Adrenal gland (tissue), 5 donors: Measurements from ENCODE around the gene UBAC2.

Experiments used
- POLR2A ChIP-seq, 2 donors: fragments of 450-650 bp; IDR thresholded peaks; one replicate each; pipeline ENCODE4 v1.6.1; 2017; ENCODE audit warnings: antibody characterized with exemption in 2 of 2, mild to moderate bottlenecking in 2 of 2, moderate library complexity in 1 of 2
- TF ChIP-seq, protein P1 (sequence below), 6 experiments: fragments of 450-650 bp in 4 of 6; fragments of 200-600 bp in 2 of 6; sonication (generic) in 1 of 6; IDR thresholded peaks; 1 replicate in 5 of 6; 2 replicates in 1 of 6; pipeline versions ENCODE4 v1.5.1 to v1.8.0; 2016 to 2021; ENCODE audit warnings: antibody characterized with exemption in 6 of 6, mild to moderate bottlenecking in 2 of 6, moderate library complexity in 1 of 6
- donor health status: DM: no; HTN: no; CAD: no.

DNA sequence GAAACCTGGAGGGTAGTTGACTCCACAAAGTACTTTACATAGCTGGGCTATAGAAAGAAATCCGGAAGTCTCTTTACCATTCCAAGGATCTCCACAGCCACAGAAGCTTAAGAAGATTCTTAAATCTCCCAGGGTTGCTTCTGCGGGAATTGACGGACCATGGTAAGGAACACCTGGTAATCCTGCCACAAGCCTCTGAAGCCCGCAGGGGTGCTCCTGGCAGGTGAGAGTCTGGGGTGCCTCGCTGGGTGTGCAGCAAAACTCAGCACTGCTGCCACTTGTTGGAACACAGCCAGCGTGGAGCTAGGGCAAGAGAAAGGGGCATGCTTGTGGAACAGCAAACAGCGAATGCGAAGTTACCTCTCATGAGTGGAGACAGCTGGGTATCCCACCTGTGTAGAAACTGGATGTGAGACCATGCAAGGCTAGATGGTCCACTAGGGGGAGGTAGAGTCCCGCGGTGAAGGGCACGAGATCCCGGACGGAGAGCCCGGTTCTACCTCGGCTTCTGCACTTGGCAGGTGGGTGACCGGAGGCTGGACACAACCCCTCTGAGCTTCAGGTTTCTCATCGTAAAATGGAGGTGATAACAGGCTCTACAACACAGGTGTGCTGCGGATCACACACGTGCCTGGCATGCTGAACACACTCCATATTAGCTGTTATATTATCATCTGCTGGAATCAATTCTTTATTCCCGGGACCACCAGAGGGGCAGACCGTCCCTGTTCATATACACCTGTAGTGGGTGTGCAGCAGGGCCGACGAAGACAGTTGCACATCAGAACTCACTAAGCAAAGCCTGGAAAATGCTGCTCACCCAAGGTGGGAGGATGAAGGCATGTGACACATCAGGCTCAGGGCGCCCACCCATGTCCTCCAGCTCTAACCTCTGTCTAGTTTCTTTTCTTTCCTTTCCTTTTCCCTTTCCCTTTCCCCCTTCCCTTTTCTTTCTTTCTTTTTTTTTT is 24.1 kb upstream of the UBAC2 start:
- TF ChIP-seq POLR2A (IDR thresholded peaks at IDR 0.05): no peak
- TF ChIP-seq, protein P1, sequence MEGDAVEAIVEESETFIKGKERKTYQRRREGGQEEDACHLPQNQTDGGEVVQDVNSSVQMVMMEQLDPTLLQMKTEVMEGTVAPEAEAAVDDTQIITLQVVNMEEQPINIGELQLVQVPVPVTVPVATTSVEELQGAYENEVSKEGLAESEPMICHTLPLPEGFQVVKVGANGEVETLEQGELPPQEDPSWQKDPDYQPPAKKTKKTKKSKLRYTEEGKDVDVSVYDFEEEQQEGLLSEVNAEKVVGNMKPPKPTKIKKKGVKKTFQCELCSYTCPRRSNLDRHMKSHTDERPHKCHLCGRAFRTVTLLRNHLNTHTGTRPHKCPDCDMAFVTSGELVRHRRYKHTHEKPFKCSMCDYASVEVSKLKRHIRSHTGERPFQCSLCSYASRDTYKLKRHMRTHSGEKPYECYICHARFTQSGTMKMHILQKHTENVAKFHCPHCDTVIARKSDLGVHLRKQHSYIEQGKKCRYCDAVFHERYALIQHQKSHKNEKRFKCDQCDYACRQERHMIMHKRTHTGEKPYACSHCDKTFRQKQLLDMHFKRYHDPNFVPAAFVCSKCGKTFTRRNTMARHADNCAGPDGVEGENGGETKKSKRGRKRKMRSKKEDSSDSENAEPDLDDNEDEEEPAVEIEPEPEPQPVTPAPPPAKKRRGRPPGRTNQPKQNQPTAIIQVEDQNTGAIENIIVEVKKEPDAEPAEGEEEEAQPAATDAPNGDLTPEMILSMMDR (IDR thresholded peaks at IDR 0.05): peak; percentile 72 to 92 (median 86)
